Measurements from ENCODE around the gene ENOX1.

The ENOX1 gene

GRCh38 chr13:43664700-43665191, 122.0 kb downstream of the ENOX1 start:
- no peak for FAIRE-seq

GRCh38 chr13:43663474-43664090, 123.2 kb downstream of the ENOX1 start:
- no peak for FAIRE-seq

GRCh38 chr13:43662976-43663375, 123.8 kb downstream of the ENOX1 start:
- FAIRE-seq = no peak

- FAIRE-seq = no peak
Observed at GRCh38 chr13:43661161-43661830, 125.5 kb downstream of the ENOX1 start.

GRCh38 chr13:43657485-43657884, 129.3 kb downstream of the ENOX1 start:
- FAIRE-seq = no peak

GRCh38 chr13:43653980-43654379, 132.8 kb downstream of the ENOX1 start:
- no peak for FAIRE-seq

GRCh38 chr13:43653395-43653794, 133.4 kb downstream of the ENOX1 start:
- no peak for FAIRE-seq

- no peak for FAIRE-seq
Observed at GRCh38 chr13:43652760-43653159, 134.0 kb downstream of the ENOX1 start.

- no peak for FAIRE-seq
Observed at GRCh38 chr13:43650882-43651281, 135.9 kb downstream of the ENOX1 start.

GRCh38 chr13:43648733-43649132, 138.0 kb downstream of the ENOX1 start:
- no peak for FAIRE-seq

GRCh38 chr13:43647471-43647870, 139.3 kb downstream of the ENOX1 start:
- no peak for FAIRE-seq

- no peak for FAIRE-seq
Observed at GRCh38 chr13:43640476-43640875, 146.3 kb downstream of the ENOX1 start.

- no peak for FAIRE-seq
Observed at GRCh38 chr13:43631106-43631505, 155.7 kb downstream of the ENOX1 start.

- no peak for FAIRE-seq
Observed at GRCh38 chr13:43629691-43630480, 156.9 kb downstream of the ENOX1 start.

GRCh38 chr13:43626994-43627393, 159.8 kb downstream of the ENOX1 start:
- FAIRE-seq = no peak

GRCh38 chr13:43614063-43614462, 172.7 kb downstream of the ENOX1 start:
- no peak for FAIRE-seq

- FAIRE-seq = no peak
Observed at GRCh38 chr13:43611281-43612273, 175.2 kb downstream of the ENOX1 start.

GRCh38 chr13:43608400-43609137, 178.2 kb downstream of the ENOX1 start:
- FAIRE-seq = no peak

GRCh38 chr13:43597599-43597945, 189.2 kb downstream of the ENOX1 start:
- no peak for FAIRE-seq

GRCh38 chr13:43596924-43597598, 189.7 kb downstream of the ENOX1 start:
- no peak for FAIRE-seq

- FAIRE-seq = no peak
Observed at GRCh38 chr13:43596006-43596405, 190.8 kb downstream of the ENOX1 start.

Data from G401.6 (cell line).